Chondrocyte (in vitro differentiated cells): ENCODE measurements around the gene BIN1. TPM values are rescaled to one million over a fixed set of nuclear protein-coding genes. Genes with fewer than 3 reads are reported as not detected.

ENCODE experiments used
- DNase-seq: peaks from one replicate; pipeline ENCODE4 v3.0.0; 2021; ENCODE audit warnings: mixed read lengths, low spot score
- H3K27ac Mint-ChIP-seq: one replicate; pipeline ENCODE4 v1.8.0; 2021; ENCODE audit warnings: mild to moderate bottlenecking, moderate library complexity, mixed read lengths; ENCODE audit not compliant: unreplicated experiment
- H3K27me3 Mint-ChIP-seq: 2 replicates; pipeline ENCODE4 v1.8.0; 2021; ENCODE audit warnings: low read depth, mixed read lengths
- H3K36me3 Mint-ChIP-seq: 2 replicates; pipeline ENCODE4 v1.8.0; 2021; ENCODE audit warnings: low read depth, mixed read lengths
- H3K4me1 Mint-ChIP-seq: 2 replicates; pipeline ENCODE4 v1.8.0; 2021; ENCODE audit warnings: low read depth, mild to moderate bottlenecking, mixed read lengths
- H3K4me3 Mint-ChIP-seq: one replicate; pipeline ENCODE4 v1.8.0; 2021; ENCODE audit warnings: mild to moderate bottlenecking, moderate library complexity, mixed read lengths; ENCODE audit not compliant: unreplicated experiment
- H3K9me3 Mint-ChIP-seq: 2 replicates; pipeline ENCODE4 v1.8.0; 2021; ENCODE audit warnings: low read depth, mixed read lengths
- CTCF ChIP-seq: fragments of 200-600 bp; sonication (generic); IDR thresholded peaks from 2 replicates; pipeline ENCODE4 v1.5.0; 2021; ENCODE audit warnings: antibody characterized with exemption, mild to moderate bottlenecking, moderate library complexity
- total RNA-seq: library from RNA; stranded (reverse); gene quantifications from 3 replicates; pipeline ENCODE4 v1.2.1, GENCODE V29; 2021

BIN1 gene
- total RNA-seq, 1 donor from 2014 or later, result 64.0 TPM

GRCh38 chr2:127050803-127051115 lies 56.2 kb downstream of the BIN1 start:
- Mint-ChIP-seq H3K27ac (no peak overlapping the region), H3K4me1 (peaks cover 2% of the 10 kb centered on the region), H3K9me3 (no peaks in the 10 kb centered on the region), H3K27me3 (no peaks in the 10 kb centered on the region), H3K4me3 (no peak overlapping the region), H3K36me3 (peaks cover 6% of the 10 kb centered on the region)
- no peak for TF ChIP-seq CTCF
- peak; percentile 77 for DNase-seq

GRCh38 chr2:127049927-127050802 lies 56.8 kb downstream of the BIN1 start:
- Mint-ChIP-seq H3K27ac (peak overlapping the region; percentile 51), H3K4me1 (peaks cover 2% of the 10 kb centered on the region), H3K4me3 (no peak overlapping the region), H3K36me3 (peaks cover 6% of the 10 kb centered on the region), H3K27me3 (no peaks in the 10 kb centered on the region), H3K9me3 (no peaks in the 10 kb centered on the region)
- peak; percentile 93 for TF ChIP-seq CTCF
- DNase-seq, result peak; percentile 87

GRCh38 chr2:127048969-127049897 lies 57.7 kb downstream of the BIN1 start:
- Mint-ChIP-seq H3K27ac (no peak overlapping the region), H3K27me3 (no peaks in the 10 kb centered on the region), H3K36me3 (peaks cover 6% of the 10 kb centered on the region), H3K9me3 (no peaks in the 10 kb centered on the region), H3K4me1 (peaks cover 2% of the 10 kb centered on the region), H3K4me3 (no peak overlapping the region)
- TF ChIP-seq CTCF, result no peak
- peak; percentile 82 for DNase-seq

- Mint-ChIP-seq H3K9me3 (no peaks in the 10 kb centered on the region), H3K36me3 (peaks cover 6% of the 10 kb centered on the region), H3K4me3 (no peak overlapping the region), H3K27me3 (no peaks in the 10 kb centered on the region), H3K27ac (no peak overlapping the region), H3K4me1 (peaks cover 2% of the 10 kb centered on the region)
- TF ChIP-seq CTCF, result no peak
- DNase-seq, result peak; percentile 79
Measured at GRCh38 chr2:127048618-127048935, 58.4 kb downstream of the BIN1 start.
